Right lung (tissue), 10 donors: ENCODE data around the gene CXCL5. TPM values are rescaled to one million over a fixed set of nuclear protein-coding genes. Genes with fewer than 3 reads are reported as not detected.

Source experiments
- DNase-seq, 2 donors: peaks; one replicate each; pipeline ENCODE4 v3.0.0-alpha.2; 2013
- long read RNA-seq, 8 donors: transcript quantifications; one replicate each; lab custom pipeline, GENCODE V29; 2026
- polyA plus RNA-seq, 5 donors: library from polyadenylated mRNA; unstranded; fragments of 120-200 nt; gene quantifications; one replicate each; pipeline versions ENCODE4 v1.2.1 to v1.2.3, GENCODE V29; 2013; ENCODE audit warnings: inconsistent platforms in 1 of 5, low replicate concordance in 1 of 5; ENCODE audit not compliant: insufficient read length in 5 of 5, insufficient read depth in 1 of 5

Gene CXCL5
- polyA plus RNA-seq = under 1 TPM; 0.09 to 0.35 (median 0.20) TPM
- long read RNA-seq, donor 1, partial matches to known transcripts = 0 of 1 reads
- long read RNA-seq, donor 1, other reads (novel, unspliced or antisense) = 0 of 1 reads
- long read RNA-seq, donor 2 = 0 reads
- long read RNA-seq, donor 3 = 0 reads
- long read RNA-seq, donor 4 = 0 reads
- long read RNA-seq, donor 5 = 0 reads
- long read RNA-seq, donor 6, partial matches to known transcripts = 0 of 1 reads
- long read RNA-seq, donor 6, other reads (novel, unspliced or antisense) = 0 of 1 reads
- long read RNA-seq, donor 7 = 0 reads
- long read RNA-seq, donor 8 = 0 reads

- DNase-seq = peak; percentile 13 to 24
Observed at GRCh38 chr4:73998040-73999011, at the start of gene CXCL5. Gene CXCL5 (minus strand): TSS chr4:73998677. CDS start chr4:73998581, 96 bp downstream.

- no peak for DNase-seq
Observed at GRCh38 chr4:74047152-74047551, 48.7 kb upstream of the CXCL5 start.

- DNase-seq = no peak
Observed at GRCh38 chr4:74045772-74046171, 47.3 kb upstream of the CXCL5 start.

GRCh38 chr4:74045247-74045646 is 46.8 kb upstream of the CXCL5 start:
- DNase-seq = no peak

GRCh38 chr4:74044677-74045076 is 46.2 kb upstream of the CXCL5 start:
- no peak for DNase-seq

- DNase-seq = no peak
Observed at GRCh38 chr4:74042681-74043080, 44.2 kb upstream of the CXCL5 start.

- no peak for DNase-seq
Observed at GRCh38 chr4:74041418-74041817, 42.9 kb upstream of the CXCL5 start.

GRCh38 chr4:74039315-74039763 is 40.9 kb upstream of the CXCL5 start:
- DNase-seq = no peak

GRCh38 chr4:74038425-74039314 is 40.2 kb upstream of the CXCL5 start, which contains the start of gene CXCL3:
Gene CXCL3 (minus strand): TSS chr4:74038689. CDS start chr4:74038611, 78 bp downstream.
- peak; percentile 50 to 61 for DNase-seq

GRCh38 chr4:74038086-74038424 is 39.6 kb upstream of the CXCL5 start:
- DNase-seq = no peak

GRCh38 chr4:74037076-74037955 is 38.8 kb upstream of the CXCL5 start:
- DNase-seq = no peak

GRCh38 chr4:74033739-74034138 is 35.3 kb upstream of the CXCL5 start:
- DNase-seq = no peak

GRCh38 chr4:74032064-74032463 is 33.6 kb upstream of the CXCL5 start:
- no peak for DNase-seq

GRCh38 chr4:74031576-74031975 is 33.1 kb upstream of the CXCL5 start:
- no peak for DNase-seq

GRCh38 chr4:74030285-74030684 is 31.8 kb upstream of the CXCL5 start:
- no peak for DNase-seq

GRCh38 chr4:74028504-74028903 is 30.0 kb upstream of the CXCL5 start:
- no peak for DNase-seq

GRCh38 chr4:74023709-74024108 is 25.2 kb upstream of the CXCL5 start:
- DNase-seq = no peak

GRCh38 chr4:74021601-74022000 is 23.1 kb upstream of the CXCL5 start:
- no peak for DNase-seq

GRCh38 chr4:74018771-74019170 is 20.3 kb upstream of the CXCL5 start:
- no peak for DNase-seq

GRCh38 chr4:74018116-74018515 is 19.6 kb upstream of the CXCL5 start:
- DNase-seq = no peak

- no peak for DNase-seq
Observed at GRCh38 chr4:74016068-74016467, 17.6 kb upstream of the CXCL5 start.
